H1 (cell line): ENCODE data around the gene SLC22A3. TPM values are rescaled to one million over a fixed set of nuclear protein-coding genes. Genes with fewer than 3 reads are reported as not detected.

Source experiments
- CBX8 ChIP-seq: fragments of 300-800, 300-1000 bp; sonication (generic); IDR thresholded peaks from 2 replicates; pipeline ENCODE4 v1.7.1; 2016; ENCODE audit warnings: low read depth, low read length, borderline replicate concordance
- CTBP2 ChIP-seq: IDR thresholded peaks from 2 replicates; pipeline ENCODE4 v1.7.0; 2011; ENCODE audit warnings: borderline replicate concordance, mild to moderate bottlenecking, moderate library complexity, mixed read lengths, low read length; ENCODE audit not compliant: insufficient read depth, insufficient read length
- FOSL1 ChIP-seq: IDR thresholded peaks from 2 replicates; pipeline ENCODE4 v1.6.1; 2011; ENCODE audit warnings: mild to moderate bottlenecking, low read depth, low read length, moderate library complexity; ENCODE audit not compliant: insufficient read depth
- GABPA ChIP-seq: IDR thresholded peaks from 2 replicates; pipeline ENCODE4 v1.6.1; 2011; ENCODE audit warnings: mild to moderate bottlenecking, low read length, moderate library complexity, borderline replicate concordance; ENCODE audit not compliant: insufficient read depth
- PHF8 ChIP-seq: fragments of 200-600 bp; sonication (generic); conservative IDR thresholded peaks from 2 replicates; pipeline ENCODE4 v1.7.1; 2012; ENCODE audit warnings: low read depth, mild to moderate bottlenecking, inconsistent platforms, low read length, moderate library complexity
- POLR2A ChIP-seq, 2 experiments: IDR thresholded peaks; 1 replicate in 1 of 2; 2 replicates in 1 of 2; pipeline ENCODE4 v1.6.1; 2011; ENCODE audit warnings: low read depth in 2 of 2, low read length in 2 of 2, mild to moderate bottlenecking in 2 of 2; ENCODE audit errors: control extremely low read depth in 1 of 2
- SIX5 ChIP-seq: IDR thresholded peaks from 2 replicates; pipeline ENCODE4 v1.6.1; 2011; ENCODE audit warnings: mild to moderate bottlenecking, low read depth, low read length
- polyA plus RNA-seq, 7 experiments: library from polyadenylated mRNA; depleted of rRNA in 3 of 7; stranded (reverse) in 5 of 7; unstranded in 2 of 7; fragments of >200 nt in 5 of 7; fragments of 200-250 nt in 2 of 7; gene quantifications; 1 replicate in 5 of 7; 2 replicates in 1 of 7; 4 replicates in 1 of 7; pipeline versions ENCODE4 v1.2.1 to v1.2.3, GENCODE V29; 2011 to 2013; ENCODE audit warnings: missing spikeins in 2 of 7, mixed read lengths in 2 of 7
- total RNA-seq: library from RNA; stranded (reverse); fragmentation: NEBNext Ultra II Directional; extraction: Animal tissue kit (Norgen Biotek cat#: 25700); gene quantifications from 2 replicates; pipeline ENCODE4 v1.2.1, GENCODE V29; 2021
- TF ChIP-seq, protein P1 (sequence below): fragments of 300-600 bp; sonication (generic); IDR thresholded peaks from 2 replicates; pipeline ENCODE4 v1.7.1; 2012; ENCODE audit warnings: low read length, moderate library complexity, mild to moderate bottlenecking, inconsistent platforms; ENCODE audit not compliant: insufficient replicate concordance
- TF ChIP-seq, protein P2 (sequence below), 3 experiments: IDR thresholded peaks; 1 replicate in 2 of 3; 2 replicates in 1 of 3; pipeline versions ENCODE4 v1.5.1 to v1.6.1; 2011; ENCODE audit warnings: low read length in 3 of 3, mild to moderate bottlenecking in 3 of 3, inconsistent platforms in 2 of 3, low read depth in 1 of 3, moderate library complexity in 1 of 3; ENCODE audit not compliant: insufficient read depth in 1 of 3; ENCODE audit errors: control extremely low read depth in 1 of 3

Gene SLC22A3
- total and polyA plus RNA-seq, 2 of the 8 experiments (the other 6 are each of a cell fraction or from before 2014, with no cell fraction given): 1.0 to 2.9 TPM

DNA sequence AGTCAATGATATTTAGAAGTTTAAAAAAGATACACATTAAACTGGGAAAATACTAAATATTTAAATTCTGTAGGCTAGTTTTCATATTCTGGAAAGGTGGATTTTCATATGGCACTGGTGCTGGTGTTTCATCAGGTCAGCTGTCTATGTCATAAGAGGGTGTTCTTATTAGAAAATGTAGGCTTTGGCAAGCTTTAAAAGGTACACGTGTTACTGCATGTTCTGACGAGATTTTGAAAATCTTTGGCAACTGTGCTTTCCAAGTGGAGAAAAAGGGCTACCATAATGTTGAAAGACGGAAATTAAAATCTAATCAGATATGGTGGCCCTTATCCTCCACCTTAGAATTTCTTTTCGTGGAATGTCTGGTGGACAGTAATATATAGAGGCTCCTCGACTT is 30.0 kb downstream of the SLC22A3 start (continued):
- TF ChIP-seq, protein P1, sequence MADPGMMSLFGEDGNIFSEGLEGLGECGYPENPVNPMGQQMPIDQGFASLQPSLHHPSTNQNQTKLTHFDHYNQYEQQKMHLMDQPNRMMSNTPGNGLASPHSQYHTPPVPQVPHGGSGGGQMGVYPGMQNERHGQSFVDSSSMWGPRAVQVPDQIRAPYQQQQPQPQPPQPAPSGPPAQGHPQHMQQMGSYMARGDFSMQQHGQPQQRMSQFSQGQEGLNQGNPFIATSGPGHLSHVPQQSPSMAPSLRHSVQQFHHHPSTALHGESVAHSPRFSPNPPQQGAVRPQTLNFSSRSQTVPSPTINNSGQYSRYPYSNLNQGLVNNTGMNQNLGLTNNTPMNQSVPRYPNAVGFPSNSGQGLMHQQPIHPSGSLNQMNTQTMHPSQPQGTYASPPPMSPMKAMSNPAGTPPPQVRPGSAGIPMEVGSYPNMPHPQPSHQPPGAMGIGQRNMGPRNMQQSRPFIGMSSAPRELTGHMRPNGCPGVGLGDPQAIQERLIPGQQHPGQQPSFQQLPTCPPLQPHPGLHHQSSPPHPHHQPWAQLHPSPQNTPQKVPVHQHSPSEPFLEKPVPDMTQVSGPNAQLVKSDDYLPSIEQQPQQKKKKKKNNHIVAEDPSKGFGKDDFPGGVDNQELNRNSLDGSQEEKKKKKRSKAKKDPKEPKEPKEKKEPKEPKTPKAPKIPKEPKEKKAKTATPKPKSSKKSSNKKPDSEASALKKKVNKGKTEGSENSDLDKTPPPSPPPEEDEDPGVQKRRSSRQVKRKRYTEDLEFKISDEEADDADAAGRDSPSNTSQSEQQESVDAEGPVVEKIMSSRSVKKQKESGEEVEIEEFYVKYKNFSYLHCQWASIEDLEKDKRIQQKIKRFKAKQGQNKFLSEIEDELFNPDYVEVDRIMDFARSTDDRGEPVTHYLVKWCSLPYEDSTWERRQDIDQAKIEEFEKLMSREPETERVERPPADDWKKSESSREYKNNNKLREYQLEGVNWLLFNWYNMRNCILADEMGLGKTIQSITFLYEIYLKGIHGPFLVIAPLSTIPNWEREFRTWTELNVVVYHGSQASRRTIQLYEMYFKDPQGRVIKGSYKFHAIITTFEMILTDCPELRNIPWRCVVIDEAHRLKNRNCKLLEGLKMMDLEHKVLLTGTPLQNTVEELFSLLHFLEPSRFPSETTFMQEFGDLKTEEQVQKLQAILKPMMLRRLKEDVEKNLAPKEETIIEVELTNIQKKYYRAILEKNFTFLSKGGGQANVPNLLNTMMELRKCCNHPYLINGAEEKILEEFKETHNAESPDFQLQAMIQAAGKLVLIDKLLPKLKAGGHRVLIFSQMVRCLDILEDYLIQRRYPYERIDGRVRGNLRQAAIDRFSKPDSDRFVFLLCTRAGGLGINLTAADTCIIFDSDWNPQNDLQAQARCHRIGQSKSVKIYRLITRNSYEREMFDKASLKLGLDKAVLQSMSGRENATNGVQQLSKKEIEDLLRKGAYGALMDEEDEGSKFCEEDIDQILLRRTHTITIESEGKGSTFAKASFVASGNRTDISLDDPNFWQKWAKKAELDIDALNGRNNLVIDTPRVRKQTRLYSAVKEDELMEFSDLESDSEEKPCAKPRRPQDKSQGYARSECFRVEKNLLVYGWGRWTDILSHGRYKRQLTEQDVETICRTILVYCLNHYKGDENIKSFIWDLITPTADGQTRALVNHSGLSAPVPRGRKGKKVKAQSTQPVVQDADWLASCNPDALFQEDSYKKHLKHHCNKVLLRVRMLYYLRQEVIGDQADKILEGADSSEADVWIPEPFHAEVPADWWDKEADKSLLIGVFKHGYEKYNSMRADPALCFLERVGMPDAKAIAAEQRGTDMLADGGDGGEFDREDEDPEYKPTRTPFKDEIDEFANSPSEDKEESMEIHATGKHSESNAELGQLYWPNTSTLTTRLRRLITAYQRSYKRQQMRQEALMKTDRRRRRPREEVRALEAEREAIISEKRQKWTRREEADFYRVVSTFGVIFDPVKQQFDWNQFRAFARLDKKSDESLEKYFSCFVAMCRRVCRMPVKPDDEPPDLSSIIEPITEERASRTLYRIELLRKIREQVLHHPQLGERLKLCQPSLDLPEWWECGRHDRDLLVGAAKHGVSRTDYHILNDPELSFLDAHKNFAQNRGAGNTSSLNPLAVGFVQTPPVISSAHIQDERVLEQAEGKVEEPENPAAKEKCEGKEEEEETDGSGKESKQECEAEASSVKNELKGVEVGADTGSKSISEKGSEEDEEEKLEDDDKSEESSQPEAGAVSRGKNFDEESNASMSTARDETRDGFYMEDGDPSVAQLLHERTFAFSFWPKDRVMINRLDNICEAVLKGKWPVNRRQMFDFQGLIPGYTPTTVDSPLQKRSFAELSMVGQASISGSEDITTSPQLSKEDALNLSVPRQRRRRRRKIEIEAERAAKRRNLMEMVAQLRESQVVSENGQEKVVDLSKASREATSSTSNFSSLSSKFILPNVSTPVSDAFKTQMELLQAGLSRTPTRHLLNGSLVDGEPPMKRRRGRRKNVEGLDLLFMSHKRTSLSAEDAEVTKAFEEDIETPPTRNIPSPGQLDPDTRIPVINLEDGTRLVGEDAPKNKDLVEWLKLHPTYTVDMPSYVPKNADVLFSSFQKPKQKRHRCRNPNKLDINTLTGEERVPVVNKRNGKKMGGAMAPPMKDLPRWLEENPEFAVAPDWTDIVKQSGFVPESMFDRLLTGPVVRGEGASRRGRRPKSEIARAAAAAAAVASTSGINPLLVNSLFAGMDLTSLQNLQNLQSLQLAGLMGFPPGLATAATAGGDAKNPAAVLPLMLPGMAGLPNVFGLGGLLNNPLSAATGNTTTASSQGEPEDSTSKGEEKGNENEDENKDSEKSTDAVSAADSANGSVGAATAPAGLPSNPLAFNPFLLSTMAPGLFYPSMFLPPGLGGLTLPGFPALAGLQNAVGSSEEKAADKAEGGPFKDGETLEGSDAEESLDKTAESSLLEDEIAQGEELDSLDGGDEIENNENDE: no peak
- no peak for TF ChIP-seq SIX5
- TF ChIP-seq, protein P2, sequence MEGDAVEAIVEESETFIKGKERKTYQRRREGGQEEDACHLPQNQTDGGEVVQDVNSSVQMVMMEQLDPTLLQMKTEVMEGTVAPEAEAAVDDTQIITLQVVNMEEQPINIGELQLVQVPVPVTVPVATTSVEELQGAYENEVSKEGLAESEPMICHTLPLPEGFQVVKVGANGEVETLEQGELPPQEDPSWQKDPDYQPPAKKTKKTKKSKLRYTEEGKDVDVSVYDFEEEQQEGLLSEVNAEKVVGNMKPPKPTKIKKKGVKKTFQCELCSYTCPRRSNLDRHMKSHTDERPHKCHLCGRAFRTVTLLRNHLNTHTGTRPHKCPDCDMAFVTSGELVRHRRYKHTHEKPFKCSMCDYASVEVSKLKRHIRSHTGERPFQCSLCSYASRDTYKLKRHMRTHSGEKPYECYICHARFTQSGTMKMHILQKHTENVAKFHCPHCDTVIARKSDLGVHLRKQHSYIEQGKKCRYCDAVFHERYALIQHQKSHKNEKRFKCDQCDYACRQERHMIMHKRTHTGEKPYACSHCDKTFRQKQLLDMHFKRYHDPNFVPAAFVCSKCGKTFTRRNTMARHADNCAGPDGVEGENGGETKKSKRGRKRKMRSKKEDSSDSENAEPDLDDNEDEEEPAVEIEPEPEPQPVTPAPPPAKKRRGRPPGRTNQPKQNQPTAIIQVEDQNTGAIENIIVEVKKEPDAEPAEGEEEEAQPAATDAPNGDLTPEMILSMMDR (IDR thresholded peaks at IDR 0.05; ENCODE audit: control extremely low read depth in 1 of 3, insufficient read depth in 1 of 3, low read depth in 1 of 3, low read length in 3 of 3): no peak
- no peak for TF ChIP-seq CTBP2
- no peak for TF ChIP-seq POLR2A (IDR thresholded peaks at IDR 0.05; ENCODE audit: control extremely low read depth in 1 of 2, low read depth in 2 of 2, low read length in 2 of 2)
- TF ChIP-seq CBX8: no peak
- TF ChIP-seq FOSL1: no peak
- no peak for TF ChIP-seq PHF8
- no peak for TF ChIP-seq GABPA
